HCT116 (cell line): Measurements from ENCODE around the gene PRR5L. TPM values are rescaled to one million over a fixed set of nuclear protein-coding genes. Genes with fewer than 3 reads are reported as not detected.

Experiments used
- ATAC-seq: fragments of 200-7000 bp; cut with Tn5 transposase; 2 replicates; pipeline ENCODE4 v1.9.1; 2020; ENCODE audit warnings: mild to moderate bottlenecking, moderate library complexity
- BruUV-seq: library from RNA; stranded (reverse); fragments of 400-500 nt; replicated peaks from 2 replicates; lab custom pipeline; 2021; lab: Mats Ljungman, UMichigan
- CTCF ChIA-PET: fragments of 300-600 bp; sonication (Branson Sonifier 250); formaldehyde crosslinking; loops from one replicate; lab custom pipeline; 2021; ENCODE audit warnings: antibody characterized with exemption; lab: Charles Lee
- POLR2A ChIA-PET: fragments of 300-600, 350-600 bp; sonication (Branson Sonifier 250); formaldehyde crosslinking; loops from one replicate; lab custom pipeline; 2021; ENCODE audit warnings: antibody characterized with exemption; lab: Charles Lee
- RAD21 ChIA-PET, 2 experiments: fragments of 300-600 bp; sonication (Branson Sonifier 250); formaldehyde crosslinking; loops; one replicate each; lab custom pipeline; 2023; ENCODE audit warnings: low total read pairs in 2 of 2; ENCODE audit not compliant: uncharacterized antibody in 2 of 2, unreplicated experiment in 2 of 2, low non-redundant PET in 1 of 2; lab: Charles Lee
- DNase-seq: peaks from one replicate; pipeline ENCODE4 v3.0.0-alpha.2; 2010; ENCODE audit warnings: low read depth, low spot score
- H2AFZ ChIP-seq: fragments of 200-600 bp; shearing (Covaris generic), sonication (generic); 2 replicates; pipeline ENCODE4 v1.6.1; 2017; ENCODE audit warnings: low read depth, mixed run types, mixed read lengths, antibody characterized with exemption, low read length; ENCODE audit not compliant: poor library complexity, severe bottlenecking
- H3K27ac ChIP-seq: 2 replicates; pipeline ENCODE4 v1.5.1; 2012; ENCODE audit warnings: low read depth, low read length
- H3K27me3 ChIP-seq: fragments of 200-600 bp; sonication (generic); 2 replicates; pipeline ENCODE4 v1.6.1; 2016; ENCODE audit warnings: mixed run types, low read length, mixed read lengths; ENCODE audit not compliant: insufficient read depth
- H3K36me3 ChIP-seq, 2 experiments: fragments of 200-500 bp in 1 of 2; fragments of 200-600 bp in 1 of 2; sonication (Bioruptor generic) in 1 of 2; sonication (generic) in 1 of 2; 2 replicates each; pipeline versions ENCODE4 v1.5.1 to v1.6.1; 2014 to 2016; ENCODE audit warnings: low read length in 2 of 2, inconsistent platforms in 1 of 2, mixed read lengths in 1 of 2, mixed run types in 1 of 2; ENCODE audit not compliant: insufficient read depth in 2 of 2, control insufficient read depth in 1 of 2
- H3K4me1 ChIP-seq, 2 experiments: fragments of 200-600 bp in 1 of 2; sonication (generic) in 1 of 2; 2 replicates each; pipeline versions ENCODE4 v1.5.1 to v1.6.1; 2012 to 2017; ENCODE audit warnings: low read length in 2 of 2, inconsistent platforms in 1 of 2, mild to moderate bottlenecking in 1 of 2, mixed read lengths in 1 of 2, mixed run types in 1 of 2, moderate library complexity in 1 of 2; ENCODE audit not compliant: insufficient read depth in 2 of 2, control insufficient read depth in 1 of 2
- H3K4me2 ChIP-seq: fragments of 200-600 bp; sonication (generic); 2 replicates; pipeline ENCODE4 v1.6.1; 2017; ENCODE audit warnings: mixed run types, low read length, mixed read lengths
- H3K4me3 ChIP-seq, 2 experiments: fragments of 200-600 bp in 1 of 2; sonication (generic) in 1 of 2; replicated peaks in 1 of 2; 2 replicates each; pipeline ENCODE4 v1.5.1; 2011 to 2016; ENCODE audit warnings: low read length in 2 of 2, control low read depth in 1 of 2, low read depth in 1 of 2, mild to moderate bottlenecking in 1 of 2, mixed read lengths in 1 of 2, mixed run types in 1 of 2
- H3K79me2 ChIP-seq: fragments of 200-600 bp; sonication (generic); 2 replicates; pipeline ENCODE4 v1.6.1; 2017; ENCODE audit warnings: mild to moderate bottlenecking, mixed run types, low read length, moderate library complexity, mixed read lengths; ENCODE audit not compliant: insufficient read depth
- H3K9ac ChIP-seq: fragments of 200-600 bp; sonication (generic); 2 replicates; pipeline ENCODE4 v1.6.1; 2016; ENCODE audit warnings: low read length, mixed read lengths
- H3K9me2 ChIP-seq: fragments of 200-600 bp; sonication (generic), shearing (Covaris generic); 2 replicates; pipeline ENCODE4 v1.6.1; 2017; ENCODE audit warnings: mixed run types, mild to moderate bottlenecking, moderate library complexity; ENCODE audit not compliant: insufficient read depth
- H3K9me3 ChIP-seq, 2 experiments: fragments of 200-500 bp in 1 of 2; fragments of 200-600 bp in 1 of 2; sonication (Bioruptor generic) in 1 of 2; sonication (generic) in 1 of 2; 2 replicates each; pipeline ENCODE4 v1.6.1; 2014 to 2017; ENCODE audit warnings: low read length in 2 of 2, mixed read lengths in 2 of 2, inconsistent platforms in 1 of 2, low read depth in 1 of 2, mild to moderate bottlenecking in 1 of 2, mixed run types in 1 of 2, moderate library complexity in 1 of 2; ENCODE audit not compliant: control insufficient read depth in 1 of 2, insufficient read depth in 1 of 2
- H4K20me1 ChIP-seq: fragments of 200-600 bp; sonication (generic), shearing (Covaris generic); 2 replicates; pipeline ENCODE4 v1.6.1; 2017; ENCODE audit warnings: mixed run types, mild to moderate bottlenecking, moderate library complexity; ENCODE audit not compliant: insufficient read depth
- CBX3 ChIP-seq: IDR thresholded peaks from 2 replicates; pipeline ENCODE4 v1.6.1; 2012; ENCODE audit warnings: low read depth
- EZH2 ChIP-seq: fragments of 200-600 bp; sonication (generic); IDR thresholded peaks from 2 replicates; pipeline ENCODE4 v1.6.1; 2017; ENCODE audit warnings: antibody characterized with exemption, mixed run types
- EZH2phosphoT487 ChIP-seq: fragments of 200-600 bp; IDR thresholded peaks from 2 replicates; pipeline ENCODE4 v1.6.1; 2018; ENCODE audit warnings: antibody characterized with exemption, borderline replicate concordance
- FOSL1 ChIP-seq: IDR thresholded peaks from 2 replicates; pipeline ENCODE4 v1.6.1; 2012; ENCODE audit warnings: low read depth
- JUND ChIP-seq: IDR thresholded peaks from 2 replicates; pipeline ENCODE4 v1.6.1; 2012
- POLR2AphosphoS5 ChIP-seq: IDR thresholded peaks from 2 replicates; pipeline ENCODE4 v1.6.1; 2011; ENCODE audit warnings: mild to moderate bottlenecking, low read depth, low read length, moderate library complexity
- RAD21 ChIP-seq: IDR thresholded peaks from 2 replicates; pipeline ENCODE4 v1.6.1; 2012; ENCODE audit warnings: low read depth, mild to moderate bottlenecking
- SP1 ChIP-seq: IDR thresholded peaks from 2 replicates; pipeline ENCODE4 v1.6.1; 2012; ENCODE audit warnings: low read depth
- SRF ChIP-seq: IDR thresholded peaks from 2 replicates; pipeline ENCODE4 v1.6.1; 2012; ENCODE audit warnings: low read depth
- ZNF274 ChIP-seq: fragments of 200-500 bp; sonication (Bioruptor generic); IDR thresholded peaks from 2 replicates; pipeline ENCODE4 v1.6.1; 2014; ENCODE audit warnings: mild to moderate bottlenecking, low read depth, low read length, inconsistent platforms
- intact Hi-C: fragments of 100-400 bp; cut with micrococcal nuclease; formaldehyde crosslinking; loops from 2 replicates; pipeline ENCODE4 v1.10.0; 2022
- total RNA-seq: library from RNA; stranded (reverse); gene quantifications from one replicate; pipeline ENCODE4 v1.2.1, GENCODE V29; 2021; ENCODE audit not compliant: unreplicated experiment
- TF ChIP-seq, protein P1 (sequence below): IDR thresholded peaks from 2 replicates; pipeline ENCODE4 v1.6.1; 2011; ENCODE audit warnings: mild to moderate bottlenecking, low read length, moderate library complexity; ENCODE audit not compliant: insufficient replicate concordance; ENCODE audit errors: extremely low read depth
- TF ChIP-seq, protein P2 (sequence below), 3 experiments: fragments of 200-600 bp in 1 of 3; sonication (generic) in 1 of 3; IDR thresholded peaks in 2 of 3; conservative IDR thresholded peaks in 1 of 3; 2 replicates each; pipeline ENCODE4 v1.5.1; 2012 to 2017; ENCODE audit warnings: low read depth in 2 of 3, low read length in 2 of 3, antibody characterized with exemption in 1 of 3, borderline replicate concordance in 1 of 3, control low read depth in 1 of 3, mild to moderate bottlenecking in 1 of 3, mixed read lengths in 1 of 3, mixed run types in 1 of 3, moderate library complexity in 1 of 3; ENCODE audit not compliant: insufficient read depth in 1 of 3
- TF ChIP-seq, protein P3 (sequence below): IDR thresholded peaks from 2 replicates; pipeline ENCODE4 v1.6.1; 2012
- TF ChIP-seq, protein P4 (sequence below): IDR thresholded peaks from 2 replicates; pipeline ENCODE4 v1.6.1; 2012

Gene PRR5L
- total RNA-seq, 1 experiment from 2014 or later: 0.47 TPM

DNA sequence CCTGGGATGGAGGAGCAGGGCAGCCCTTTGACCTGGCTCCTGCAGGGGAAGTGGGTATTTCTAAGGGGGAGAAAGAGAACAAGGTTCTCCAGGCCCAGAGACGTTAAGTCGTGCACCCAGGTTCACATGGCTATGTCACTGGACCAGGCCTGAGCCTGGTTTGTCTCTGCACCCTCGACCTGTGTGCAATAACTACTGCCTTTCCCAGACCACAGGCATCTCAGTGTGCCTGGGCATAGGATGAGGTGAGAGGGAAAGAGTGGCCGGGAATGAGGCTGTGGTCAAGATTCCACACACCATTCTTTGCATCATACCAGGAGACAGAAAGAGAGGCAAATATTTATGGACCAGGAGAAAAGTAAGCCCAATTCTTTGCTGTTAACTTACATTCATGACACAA, 66.8 kb downstream of the PRR5L start:
- no TSS peak for BruUV-seq

DNA sequence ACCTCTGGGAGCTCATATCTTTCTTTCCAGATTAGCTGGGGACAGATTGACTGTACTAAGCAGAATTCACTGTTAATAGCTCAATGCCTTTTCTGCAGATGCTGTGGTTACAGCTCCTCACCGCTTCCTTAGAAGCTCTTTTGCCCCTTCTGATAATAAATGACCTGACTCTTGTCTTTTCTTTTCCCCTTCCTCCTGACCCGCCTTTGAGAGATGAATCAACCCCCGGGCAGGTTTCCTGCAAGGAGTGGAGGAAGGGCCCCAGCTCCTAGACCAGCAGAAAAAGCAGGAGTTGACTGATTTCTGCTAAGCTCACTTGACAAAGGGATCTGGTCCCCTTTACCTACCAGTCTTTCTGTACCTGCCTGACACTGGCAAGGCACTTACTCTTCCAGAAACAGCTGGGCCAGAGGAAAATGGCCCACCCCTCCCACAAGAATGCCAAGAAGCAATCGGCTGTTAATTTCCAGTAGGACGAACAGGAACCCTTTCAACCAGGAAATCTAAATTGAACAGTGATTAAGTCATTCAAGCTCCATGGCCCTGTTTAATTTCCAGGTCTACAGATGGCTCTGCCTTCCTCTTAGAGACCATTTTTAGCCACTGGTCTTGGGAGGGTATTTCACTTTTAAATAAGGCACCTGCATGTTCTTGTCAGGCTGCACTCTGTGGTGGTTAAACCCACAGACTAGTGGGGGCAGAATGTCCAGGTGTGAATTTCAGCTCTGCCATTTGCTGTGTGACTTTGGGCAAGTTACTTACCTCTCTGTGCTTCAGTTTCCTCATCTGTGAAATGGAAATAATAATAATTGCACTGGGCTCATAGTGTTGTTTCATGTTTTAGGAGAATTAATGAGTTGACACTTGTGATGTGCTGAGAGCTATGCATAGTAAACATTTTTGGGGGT, 67.5 kb downstream of the PRR5L start:
- Histone ChIP-seq H3K4me3 (no peak overlapping the region), H4K20me1 (no peaks in the 10 kb centered on the region), H3K9ac (no peak overlapping the region), H3K79me2 (no peaks in the 10 kb centered on the region), H3K4me2 (no peak overlapping the region), H3K9me2 (no peaks in the 10 kb centered on the region), H2AFZ (no peak overlapping the region), H3K4me1 (no peaks in the 10 kb centered on the region), H3K27ac (no peak overlapping the region), H3K9me3 (no peaks in the 10 kb centered on the region), H3K27me3 (peaks cover 55% of the 10 kb centered on the region), H3K36me3 (no peaks in the 10 kb centered on the region)
- ChIA-PET RAD21 (no interaction called here), CTCF (no interaction called here), POLR2A (no interaction called here)
- TF ChIP-seq SRF: no peak
- TF ChIP-seq POLR2AphosphoS5: no peak
- TF ChIP-seq, protein P1, sequence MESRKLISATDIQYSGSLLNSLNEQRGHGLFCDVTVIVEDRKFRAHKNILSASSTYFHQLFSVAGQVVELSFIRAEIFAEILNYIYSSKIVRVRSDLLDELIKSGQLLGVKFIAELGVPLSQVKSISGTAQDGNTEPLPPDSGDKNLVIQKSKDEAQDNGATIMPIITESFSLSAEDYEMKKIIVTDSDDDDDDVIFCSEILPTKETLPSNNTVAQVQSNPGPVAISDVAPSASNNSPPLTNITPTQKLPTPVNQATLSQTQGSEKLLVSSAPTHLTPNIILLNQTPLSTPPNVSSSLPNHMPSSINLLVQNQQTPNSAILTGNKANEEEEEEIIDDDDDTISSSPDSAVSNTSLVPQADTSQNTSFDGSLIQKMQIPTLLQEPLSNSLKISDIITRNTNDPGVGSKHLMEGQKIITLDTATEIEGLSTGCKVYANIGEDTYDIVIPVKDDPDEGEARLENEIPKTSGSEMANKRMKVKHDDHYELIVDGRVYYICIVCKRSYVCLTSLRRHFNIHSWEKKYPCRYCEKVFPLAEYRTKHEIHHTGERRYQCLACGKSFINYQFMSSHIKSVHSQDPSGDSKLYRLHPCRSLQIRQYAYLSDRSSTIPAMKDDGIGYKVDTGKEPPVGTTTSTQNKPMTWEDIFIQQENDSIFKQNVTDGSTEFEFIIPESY: no peak
- TF ChIP-seq, protein P2, sequence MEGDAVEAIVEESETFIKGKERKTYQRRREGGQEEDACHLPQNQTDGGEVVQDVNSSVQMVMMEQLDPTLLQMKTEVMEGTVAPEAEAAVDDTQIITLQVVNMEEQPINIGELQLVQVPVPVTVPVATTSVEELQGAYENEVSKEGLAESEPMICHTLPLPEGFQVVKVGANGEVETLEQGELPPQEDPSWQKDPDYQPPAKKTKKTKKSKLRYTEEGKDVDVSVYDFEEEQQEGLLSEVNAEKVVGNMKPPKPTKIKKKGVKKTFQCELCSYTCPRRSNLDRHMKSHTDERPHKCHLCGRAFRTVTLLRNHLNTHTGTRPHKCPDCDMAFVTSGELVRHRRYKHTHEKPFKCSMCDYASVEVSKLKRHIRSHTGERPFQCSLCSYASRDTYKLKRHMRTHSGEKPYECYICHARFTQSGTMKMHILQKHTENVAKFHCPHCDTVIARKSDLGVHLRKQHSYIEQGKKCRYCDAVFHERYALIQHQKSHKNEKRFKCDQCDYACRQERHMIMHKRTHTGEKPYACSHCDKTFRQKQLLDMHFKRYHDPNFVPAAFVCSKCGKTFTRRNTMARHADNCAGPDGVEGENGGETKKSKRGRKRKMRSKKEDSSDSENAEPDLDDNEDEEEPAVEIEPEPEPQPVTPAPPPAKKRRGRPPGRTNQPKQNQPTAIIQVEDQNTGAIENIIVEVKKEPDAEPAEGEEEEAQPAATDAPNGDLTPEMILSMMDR (IDR thresholded peaks at IDR 0.05 in 2 of 3, conservative IDR thresholded peaks at IDR 0.05 in 1 of 3; ENCODE audit: borderline replicate concordance in 1 of 3, insufficient read depth in 1 of 3, low read depth in 2 of 3, low read length in 2 of 3): no peak
- no peak for TF ChIP-seq EZH2phosphoT487
- no peak for TF ChIP-seq SP1
- no peak for TF ChIP-seq CBX3
- no peak for TF ChIP-seq JUND
- TF ChIP-seq ZNF274: no peak
- no peak for TF ChIP-seq RAD21
- TF ChIP-seq, protein P3, sequence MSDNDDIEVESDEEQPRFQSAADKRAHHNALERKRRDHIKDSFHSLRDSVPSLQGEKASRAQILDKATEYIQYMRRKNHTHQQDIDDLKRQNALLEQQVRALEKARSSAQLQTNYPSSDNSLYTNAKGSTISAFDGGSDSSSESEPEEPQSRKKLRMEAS: no peak
- TF ChIP-seq, protein P4, sequence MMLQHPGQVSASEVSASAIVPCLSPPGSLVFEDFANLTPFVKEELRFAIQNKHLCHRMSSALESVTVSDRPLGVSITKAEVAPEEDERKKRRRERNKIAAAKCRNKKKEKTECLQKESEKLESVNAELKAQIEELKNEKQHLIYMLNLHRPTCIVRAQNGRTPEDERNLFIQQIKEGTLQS: no peak
- TF ChIP-seq FOSL1: no peak
- TF ChIP-seq EZH2: no peak
- ATAC-seq: no peak
- BruUV-seq: no TSS peak
- DNase-seq: no peak
- intact Hi-C loops: no loop called here

More for the DNA sequence above, 66.8 kb downstream of the PRR5L start:
- Histone ChIP-seq H3K4me3 (no peak overlapping the region), H3K4me1 (no peaks in the 10 kb centered on the region), H3K27ac (no peak overlapping the region), H2AFZ (no peak overlapping the region), H3K27me3 (peaks cover 61% of the 10 kb centered on the region), H3K9me2 (no peaks in the 10 kb centered on the region), H3K36me3 (no peaks in the 10 kb centered on the region), H3K9ac (no peak overlapping the region), H3K79me2 (no peaks in the 10 kb centered on the region), H4K20me1 (no peaks in the 10 kb centered on the region), H3K9me3 (no peaks in the 10 kb centered on the region), H3K4me2 (no peak overlapping the region)
- DNase-seq (no peak), ATAC-seq (no peak)
- ChIA-PET RAD21 (no interaction called here), CTCF (no interaction called here), POLR2A (no interaction called here)
- intact Hi-C loops: no loop called here
- TF ChIP-seq, protein P3: no peak
- no peak for TF ChIP-seq JUND
